PC-3 (cell line): ENCODE results near the gene CDC40. TPM values are rescaled to one million over a fixed set of nuclear protein-coding genes. Genes with fewer than 3 reads are reported as not detected.

Experiments
- ATAC-seq: fragments of 200-7000 bp; cut with Tn5 transposase; 2 replicates; pipeline ENCODE4 v1.9.1; 2020; ENCODE audit warnings: mild to moderate bottlenecking, moderate library complexity
- BruUV-seq: library from RNA; stranded (reverse); fragments of 400-500 nt; replicated peaks from 2 replicates; lab custom pipeline; 2021; lab: Mats Ljungman, UMichigan
- CTCF ChIA-PET: fragments of 300-600 bp; sonication (Branson Sonifier 250); formaldehyde crosslinking; loops from one replicate; lab custom pipeline; 2022; ENCODE audit warnings: antibody characterized with exemption; lab: Charles Lee
- POLR2A ChIA-PET: fragments of 300-600 bp; sonication (Branson Sonifier 250); formaldehyde crosslinking; loops from one replicate; lab custom pipeline; 2022; ENCODE audit warnings: antibody characterized with exemption; ENCODE audit not compliant: unreplicated experiment; lab: Charles Lee
- DNase-seq: peaks from one replicate; pipeline ENCODE4 v3.0.0-alpha.2; 2015
- H2AFZ ChIP-seq: fragments of 300-600 bp; sonication (generic); 2 replicates; pipeline ENCODE4 v1.6.0; 2016; ENCODE audit warnings: antibody characterized with exemption, low read length
- H3F3A ChIP-seq: fragments of 300-600 bp; sonication (generic); one replicate; pipeline ENCODE4 v1.6.0; 2017; ENCODE audit warnings: antibody characterized with exemption, low read length, control low read depth, mild to moderate bottlenecking; ENCODE audit not compliant: unreplicated experiment
- H3K27ac ChIP-seq: fragments of 300-600 bp; sonication (generic); 2 replicates; pipeline ENCODE4 v1.5.1; 2016; ENCODE audit warnings: mild to moderate bottlenecking, low read length
- H3K27me3 ChIP-seq: fragments of 300-600 bp; sonication (generic); 2 replicates; pipeline ENCODE4 v1.6.1; 2016; ENCODE audit warnings: low read length, mixed read lengths
- H3K36me3 ChIP-seq: fragments of 300-600 bp; sonication (generic); 2 replicates; pipeline ENCODE4 v1.6.1; 2016; ENCODE audit warnings: low read depth, mixed run types, low read length, mixed read lengths
- H3K4me1 ChIP-seq: fragments of 300-600 bp; sonication (generic); 2 replicates; pipeline ENCODE4 v1.5.1; 2016; ENCODE audit warnings: low read length; ENCODE audit not compliant: insufficient read depth
- H3K4me2 ChIP-seq: fragments of 300-600 bp; sonication (generic); 2 replicates; pipeline ENCODE4 v1.6.0; 2016; ENCODE audit warnings: low read length
- H3K4me3 ChIP-seq: fragments of 300-600 bp; sonication (generic); 2 replicates; pipeline ENCODE4 v1.5.1; 2016; ENCODE audit warnings: mild to moderate bottlenecking, low read length, mixed read lengths
- H3K79me2 ChIP-seq: fragments of 300-600 bp; sonication (generic); 2 replicates; pipeline ENCODE4 v1.6.1; 2017; ENCODE audit warnings: low read length, mixed read lengths
- H3K9ac ChIP-seq: fragments of 300-600 bp; sonication (generic); 2 replicates; pipeline ENCODE4 v1.6.0; 2016; ENCODE audit warnings: mild to moderate bottlenecking, low read length
- H3K9me2 ChIP-seq: fragments of 300-600 bp; sonication (generic); replicated peaks from 2 replicates; pipeline ENCODE4 v1.6.1; 2016; ENCODE audit warnings: mixed run types, low read length, mixed read lengths
- H3K9me3 ChIP-seq: fragments of 300-600 bp; sonication (generic); 2 replicates; pipeline ENCODE4 v1.6.1; 2016; ENCODE audit warnings: low read length, mixed read lengths
- H4K20me1 ChIP-seq: fragments of 300-600 bp; sonication (generic); 2 replicates; pipeline ENCODE4 v1.6.1; 2016; ENCODE audit warnings: low read length, mixed read lengths
- CTCF ChIP-seq: fragments of 300-600 bp; sonication (generic); conservative IDR thresholded peaks from 2 replicates; pipeline ENCODE4 v1.5.1; 2017; ENCODE audit warnings: antibody characterized with exemption, low read depth, mild to moderate bottlenecking, low read length
- EZH2 ChIP-seq: fragments of 300-600 bp; sonication (generic); IDR thresholded peaks from one replicate; pipeline ENCODE4 v1.6.1; 2017; ENCODE audit warnings: antibody characterized with exemption, mild to moderate bottlenecking, low read length; ENCODE audit not compliant: unreplicated experiment
- EZH2phosphoT487 ChIP-seq: fragments of 300-600 bp; sonication (generic); IDR thresholded peaks from 2 replicates; pipeline ENCODE4 v1.6.1; 2018; ENCODE audit warnings: mild to moderate bottlenecking, antibody characterized with exemption, low read length, borderline replicate concordance
- intact Hi-C: fragments of 100-400 bp; cut with micrococcal nuclease; formaldehyde crosslinking; loops from 2 replicates; pipeline ENCODE4 v1.9.0; 2023
- total RNA-seq: library from RNA; depleted of rRNA; stranded (reverse); fragments of >200 nt; gene quantifications from 2 replicates; pipeline ENCODE4 v1.2.3, GENCODE V29; 2014

The CDC40 gene
- total RNA-seq, 1 experiment from 2014 or later, result 8.9 TPM

DNA sequence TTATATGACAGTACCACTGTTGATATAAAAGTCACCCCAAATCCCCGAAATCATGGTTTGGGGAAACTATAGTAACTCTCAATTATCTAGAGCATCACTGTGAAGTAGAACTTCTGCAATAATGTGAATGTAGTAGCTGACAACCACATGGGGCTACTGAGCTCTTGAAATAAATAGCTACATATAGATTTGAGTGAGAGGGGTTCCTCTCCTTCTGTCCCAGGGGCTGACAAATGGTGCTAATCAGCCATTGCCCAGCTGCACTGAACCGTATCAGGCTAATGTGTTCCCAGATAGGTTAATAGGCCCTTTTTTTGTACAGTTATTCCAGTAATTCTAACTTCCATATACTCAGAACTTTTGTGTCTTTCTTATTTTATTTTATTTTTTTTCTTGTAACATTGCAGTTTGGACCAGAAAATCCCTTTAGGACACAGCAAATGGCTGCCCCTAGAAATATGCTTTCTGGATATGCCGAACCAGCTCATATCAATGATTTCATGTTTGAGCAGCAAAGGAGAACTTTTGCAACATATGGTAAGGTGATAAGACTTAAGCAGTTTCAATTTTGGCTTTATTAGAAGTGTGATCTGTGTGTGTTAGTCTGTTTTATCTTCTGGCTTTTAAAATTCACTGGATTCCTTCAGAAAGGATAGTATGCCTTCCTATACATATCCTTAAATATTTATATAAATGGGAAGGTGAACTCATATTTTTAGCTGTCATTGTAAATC, 21.1 kb downstream of the CDC40 start:
- Histone ChIP-seq H3K4me2 (no peak overlapping the region), H3F3A (no peaks in the 10 kb centered on the region), H3K9me2 (no peaks in the 10 kb centered on the region), H3K36me3 (no peaks in the 10 kb centered on the region), H3K27me3 (no peaks in the 10 kb centered on the region), H3K9me3 (no peaks in the 10 kb centered on the region), H3K9ac (no peak overlapping the region), H3K79me2 (0 out of 2 replicates have a peak, but pooled peaks cover 4% of the 10 kb centered on the region), H4K20me1 (no peaks in the 10 kb centered on the region), H2AFZ (no peak overlapping the region), H3K27ac (no peak overlapping the region), H3K4me3 (no peak overlapping the region), H3K4me1 (no peaks in the 10 kb centered on the region)
- no peak for TF ChIP-seq EZH2phosphoT487
- no peak for TF ChIP-seq CTCF
- TF ChIP-seq EZH2, result no peak
- BruUV-seq, result no TSS peak
- DNase-seq (no peak), ATAC-seq (no peak)
- intact Hi-C loops, result no loop called here
- POLR2A ChIA-PET, result no interaction called here
- CTCF ChIA-PET, result no interaction called here

- Histone ChIP-seq H3K9ac (no peak overlapping the region), H3K9me3 (no peaks in the 10 kb centered on the region), H3K27ac (no peak overlapping the region), H2AFZ (no peak overlapping the region), H3K27me3 (no peaks in the 10 kb centered on the region), H3K36me3 (peaks cover 9% of the 10 kb centered on the region; the same call in 1 of the 2 replicates), H4K20me1 (no peaks in the 10 kb centered on the region), H3K79me2 (no peaks in the 10 kb centered on the region), H3K4me3 (no peak overlapping the region), H3K4me1 (no peaks in the 10 kb centered on the region), H3F3A (no peaks in the 10 kb centered on the region), H3K9me2 (no peaks in the 10 kb centered on the region), H3K4me2 (no peak overlapping the region)
- ChIA-PET CTCF (no interaction called here), POLR2A (no interaction called here)
- no peak for ATAC-seq
- DNase-seq, result no peak
- BruUV-seq, result no TSS peak
- TF ChIP-seq EZH2phosphoT487 (no peak), CTCF (no peak), EZH2 (no peak)
- intact Hi-C loops, result no loop called here
These were observed 27.4 kb downstream of the CDC40 start for GRCh38 chr6:110207652-110208051.

GRCh38 chr6:110211753-110212152, 31.5 kb downstream of the CDC40 start:
- intact Hi-C loops, result no loop called here
- ATAC-seq, result no peak
- no peak overlapping the region for H3K27ac ChIP-seq
- POLR2A ChIA-PET, result no interaction called here
- CTCF ChIA-PET, result no interaction called here
- no peaks in the 10 kb centered on the region for H3K9me3 ChIP-seq
- no TSS peak for BruUV-seq
- H3K9ac ChIP-seq, result no peak overlapping the region
- peaks cover 16% of the 10 kb centered on the region; the same call in 1 of the 2 replicates for H3K36me3 ChIP-seq
- H3K9me2 ChIP-seq, result no peaks in the 10 kb centered on the region
- H3K79me2 ChIP-seq, result no peaks in the 10 kb centered on the region
- H3K4me2 ChIP-seq, result no peak overlapping the region
- H3K4me3 ChIP-seq, result no peak overlapping the region
- no peak for DNase-seq
- no peak overlapping the region for H2AFZ ChIP-seq
- H4K20me1 ChIP-seq, result no peaks in the 10 kb centered on the region
- H3K27me3 ChIP-seq, result no peaks in the 10 kb centered on the region
- no peaks in the 10 kb centered on the region for H3K4me1 ChIP-seq
- TF ChIP-seq EZH2phosphoT487, result no peak
- no peak for TF ChIP-seq CTCF
- TF ChIP-seq EZH2, result no peak
- H3F3A ChIP-seq, result no peaks in the 10 kb centered on the region
